GM21723 (cell line): ENCODE results near the gene RNU6-9.

ENCODE experiments used
- ATAC-seq: cut with Tn5 transposase; IDR thresholded peaks from one replicate; pipeline ENCODE4 v1.9.1; 2021; ENCODE audit warnings: mild to moderate bottlenecking, moderate library complexity; ENCODE audit not compliant: unreplicated experiment

RNU6-9 gene

GRCh38 chr19:861141-861755 is 32.0 kb upstream of the RNU6-9 start:
- no peak for ATAC-seq

- no peak for ATAC-seq
Observed at GRCh38 chr19:861756-862580, 31.3 kb upstream of the RNU6-9 start.

GRCh38 chr19:862581-863314 is 30.5 kb upstream of the RNU6-9 start:
- ATAC-seq = no peak

- no peak for ATAC-seq
Observed at GRCh38 chr19:863315-863620, 30.0 kb upstream of the RNU6-9 start.

- ATAC-seq = no peak
Observed at GRCh38 chr19:866769-867300, 26.4 kb upstream of the RNU6-9 start.

GRCh38 chr19:867301-867793 is 25.9 kb upstream of the RNU6-9 start:
- no peak for ATAC-seq

- ATAC-seq = no peak
Observed at GRCh38 chr19:867855-868457, 25.3 kb upstream of the RNU6-9 start.

GRCh38 chr19:868458-869244 is 24.6 kb upstream of the RNU6-9 start:
- no peak for ATAC-seq

GRCh38 chr19:869245-870177 is 23.8 kb upstream of the RNU6-9 start:
- no peak for ATAC-seq

GRCh38 chr19:870314-870713 is 23.0 kb upstream of the RNU6-9 start:
- ATAC-seq = no peak

GRCh38 chr19:870963-871401 is 22.3 kb upstream of the RNU6-9 start:
- ATAC-seq = no peak

- no peak for ATAC-seq
Observed at GRCh38 chr19:871446-872265, 21.6 kb upstream of the RNU6-9 start.

- ATAC-seq = peak; percentile 49
Observed at GRCh38 chr19:872266-872951, 20.9 kb upstream of the RNU6-9 start.

GRCh38 chr19:873084-873483 is 20.2 kb upstream of the RNU6-9 start:
- no peak for ATAC-seq

GRCh38 chr19:873561-874041 is 19.7 kb upstream of the RNU6-9 start:
- ATAC-seq = no peak

- ATAC-seq = no peak
Observed at GRCh38 chr19:875265-875879, 17.9 kb upstream of the RNU6-9 start.

GRCh38 chr19:876089-876488 is 17.2 kb upstream of the RNU6-9 start:
- no peak for ATAC-seq
